K562 (cell line): ENCODE results near the gene ACTR8. TPM values are rescaled to one million over a fixed set of nuclear protein-coding genes. Genes with fewer than 3 reads are reported as not detected.

ENCODE experiments used
- BRD4 ChIP-seq: fragments of 200-600 bp; sonication (generic); IDR thresholded peaks from 2 replicates; pipeline ENCODE4 v1.6.1; 2017; ENCODE audit warnings: inconsistent platforms
- CAMTA2 ChIP-seq: fragments of 250-450 bp; sonication (Bioruptor Pico); conservative IDR thresholded peaks from 2 replicates; pipeline ENCODE4 v1.5.1; 2022
- CUX1 ChIP-seq: fragments of 200-800 bp; sonication (Bioruptor generic); IDR thresholded peaks from 2 replicates; pipeline ENCODE4 v1.6.1; 2016; ENCODE audit warnings: missing genetic modification characterization, missing compliant biosample characterization
- HMGXB4 ChIP-seq: sonication (generic); formaldehyde crosslinking; IDR thresholded peaks from 2 replicates; pipeline ENCODE4 v1.8.1; 2023; ENCODE audit warnings: mild to moderate bottlenecking, missing genetic modification reagents
- ILK ChIP-seq: fragments of 450-650 bp; IDR thresholded peaks from 2 replicates; pipeline ENCODE4 v1.6.1; 2016; ENCODE audit warnings: missing genetic modification characterization, low read depth, mild to moderate bottlenecking, missing compliant biosample characterization, moderate library complexity, borderline replicate concordance
- KLF16 ChIP-seq: IDR thresholded peaks from 2 replicates; pipeline ENCODE4 v1.6.1; 2016; ENCODE audit warnings: antibody characterized with exemption
- NR3C1 ChIP-seq: sonication (generic); formaldehyde crosslinking; IDR thresholded peaks from 2 replicates; pipeline ENCODE4 v1.8.1; 2022; ENCODE audit warnings: missing genetic modification reagents
- SAFB ChIP-seq: fragments of 200-400 bp; formaldehyde crosslinking; IDR thresholded peaks from 2 replicates; pipeline ENCODE4 v1.6.1; 2017; ENCODE audit warnings: low read depth, low read length, borderline replicate concordance
- SIX5 ChIP-seq, 2 experiments: IDR thresholded peaks; 2 replicates each; pipeline ENCODE4 v1.6.1; 2011; ENCODE audit warnings: low read length in 2 of 2, borderline replicate concordance in 1 of 2, low read depth in 1 of 2, mild to moderate bottlenecking in 1 of 2, moderate library complexity in 1 of 2; ENCODE audit not compliant: insufficient read depth in 1 of 2
- ZBTB1 ChIP-seq: sonication (generic); formaldehyde crosslinking; IDR thresholded peaks from 2 replicates; pipeline ENCODE4 v1.8.1; 2023; ENCODE audit warnings: missing genetic modification reagents, low read depth, mild to moderate bottlenecking, borderline replicate concordance
- polyA plus RNA-seq, 8 experiments: library from polyadenylated mRNA; depleted of rRNA in 4 of 8; stranded (reverse) in 5 of 8; unstranded in 3 of 8; fragments of >200 nt; fragmentation: Nextera tagmentation in 2 of 8; fragmentation: Illumina TruSeq in 1 of 8; extraction: Ambion mirVana in 2 of 8; extraction: Trizol in 1 of 8; gene quantifications; 2 replicates each; pipeline versions ENCODE4 v1.2.1 to v1.2.3, GENCODE V29; 2011 to 2014; ENCODE audit warnings: inconsistent platforms in 1 of 8, missing spikeins in 1 of 8
- total RNA-seq, 7 experiments: library from RNA; depleted of rRNA in 6 of 7; stranded (reverse); fragments of >200 nt in 6 of 7; fragmentation: Illumina TruSeq in 2 of 7; extraction: Trizol in 2 of 7; gene quantifications; 2 replicates each; pipeline versions ENCODE4 v1.2.1 to v1.2.3, GENCODE V29; 2011 to 2021; ENCODE audit warnings: low replicate concordance in 1 of 7
- TF ChIP-seq, protein P1 (sequence below), 2 experiments: fragments of 150-350 bp in 1 of 2; IDR thresholded peaks; 2 replicates each; pipeline ENCODE4 v1.6.1; 2012 to 2016; ENCODE audit warnings: low read depth in 2 of 2, low read length in 2 of 2, mild to moderate bottlenecking in 1 of 2, moderate library complexity in 1 of 2
- TF ChIP-seq, protein P2 (sequence below): sonication (generic); formaldehyde crosslinking; IDR thresholded peaks from 2 replicates; pipeline ENCODE4 v1.4.0; 2020; ENCODE audit warnings: mild to moderate bottlenecking, missing genetic modification reagents

Gene ACTR8
- total and polyA plus RNA-seq, 9 of the 15 experiments (the other 6 are each of a cell fraction or from before 2014, with no cell fraction given): 4.8 to 24.2 (median 17.5) TPM

DNA sequence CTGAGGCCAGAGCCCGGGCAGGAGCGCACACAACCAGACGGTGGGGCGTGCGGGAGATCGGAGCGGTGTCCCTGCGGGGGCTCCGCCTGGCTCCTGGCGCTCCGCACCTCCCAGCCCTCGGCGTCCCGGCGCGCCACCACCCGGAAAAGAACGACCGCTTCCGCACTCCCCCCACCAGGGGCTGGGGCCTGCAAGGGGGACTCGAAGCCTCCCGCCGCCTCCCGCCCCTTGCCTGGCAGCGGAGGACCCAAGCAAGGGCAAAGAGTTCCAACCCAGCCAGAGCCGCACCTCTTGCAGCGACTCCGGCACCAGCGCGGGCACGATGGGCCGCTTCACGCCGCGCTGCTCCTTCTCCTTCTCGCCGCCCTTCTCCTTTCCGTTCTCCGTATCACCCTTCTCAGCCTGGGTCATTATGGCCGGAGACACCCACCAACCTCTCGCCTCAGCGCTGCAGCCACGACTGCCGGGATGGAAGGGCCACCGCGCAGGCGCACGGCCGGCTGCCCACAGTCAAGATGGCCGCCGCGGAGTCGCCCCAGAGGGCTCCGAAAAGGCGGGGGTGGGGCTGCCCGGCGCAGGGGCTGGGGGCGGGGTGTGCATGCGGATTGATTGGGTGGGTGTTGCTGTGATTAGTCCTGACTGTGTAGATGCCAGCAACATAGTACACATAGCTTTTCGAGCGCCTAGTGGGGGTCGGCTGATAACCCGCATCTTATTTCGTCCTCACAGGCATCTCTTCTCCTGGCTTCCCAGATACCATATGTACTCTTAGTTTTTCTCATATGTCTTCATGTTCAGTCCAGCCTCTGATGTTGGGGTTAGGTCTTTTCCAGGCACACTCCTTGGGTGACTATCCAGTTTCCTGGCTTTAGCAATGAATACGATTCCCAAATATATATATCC, at the start of gene ACTR8 (continued):
- TF ChIP-seq HMGXB4 (CRISPR knock-in tag) (no peak), NR3C1 (CRISPR knock-in tag) (no peak), KLF16 (no peak), ILK (tag) (no peak), CAMTA2 (CRISPR knock-in tag) (no peak), ZBTB1 (CRISPR knock-in tag) (no peak), SIX5 (IDR thresholded peaks at IDR 0.05; ENCODE audit: borderline replicate concordance in 1 of 2, insufficient read depth in 1 of 2, low read depth in 1 of 2, low read length in 2 of 2) (no peak), BRD4 (no peak), CUX1 (no peak), SAFB (no peak)
- TF ChIP-seq, protein P1, sequence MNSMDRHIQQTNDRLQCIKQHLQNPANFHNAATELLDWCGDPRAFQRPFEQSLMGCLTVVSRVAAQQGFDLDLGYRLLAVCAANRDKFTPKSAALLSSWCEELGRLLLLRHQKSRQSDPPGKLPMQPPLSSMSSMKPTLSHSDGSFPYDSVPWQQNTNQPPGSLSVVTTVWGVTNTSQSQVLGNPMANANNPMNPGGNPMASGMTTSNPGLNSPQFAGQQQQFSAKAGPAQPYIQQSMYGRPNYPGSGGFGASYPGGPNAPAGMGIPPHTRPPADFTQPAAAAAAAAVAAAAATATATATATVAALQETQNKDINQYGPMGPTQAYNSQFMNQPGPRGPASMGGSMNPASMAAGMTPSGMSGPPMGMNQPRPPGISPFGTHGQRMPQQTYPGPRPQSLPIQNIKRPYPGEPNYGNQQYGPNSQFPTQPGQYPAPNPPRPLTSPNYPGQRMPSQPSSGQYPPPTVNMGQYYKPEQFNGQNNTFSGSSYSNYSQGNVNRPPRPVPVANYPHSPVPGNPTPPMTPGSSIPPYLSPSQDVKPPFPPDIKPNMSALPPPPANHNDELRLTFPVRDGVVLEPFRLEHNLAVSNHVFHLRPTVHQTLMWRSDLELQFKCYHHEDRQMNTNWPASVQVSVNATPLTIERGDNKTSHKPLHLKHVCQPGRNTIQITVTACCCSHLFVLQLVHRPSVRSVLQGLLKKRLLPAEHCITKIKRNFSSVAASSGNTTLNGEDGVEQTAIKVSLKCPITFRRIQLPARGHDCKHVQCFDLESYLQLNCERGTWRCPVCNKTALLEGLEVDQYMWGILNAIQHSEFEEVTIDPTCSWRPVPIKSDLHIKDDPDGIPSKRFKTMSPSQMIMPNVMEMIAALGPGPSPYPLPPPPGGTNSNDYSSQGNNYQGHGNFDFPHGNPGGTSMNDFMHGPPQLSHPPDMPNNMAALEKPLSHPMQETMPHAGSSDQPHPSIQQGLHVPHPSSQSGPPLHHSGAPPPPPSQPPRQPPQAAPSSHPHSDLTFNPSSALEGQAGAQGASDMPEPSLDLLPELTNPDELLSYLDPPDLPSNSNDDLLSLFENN (IDR thresholded peaks at IDR 0.05; ENCODE audit: low read depth in 2 of 2, low read length in 2 of 2): no peak
- TF ChIP-seq, protein P2, sequence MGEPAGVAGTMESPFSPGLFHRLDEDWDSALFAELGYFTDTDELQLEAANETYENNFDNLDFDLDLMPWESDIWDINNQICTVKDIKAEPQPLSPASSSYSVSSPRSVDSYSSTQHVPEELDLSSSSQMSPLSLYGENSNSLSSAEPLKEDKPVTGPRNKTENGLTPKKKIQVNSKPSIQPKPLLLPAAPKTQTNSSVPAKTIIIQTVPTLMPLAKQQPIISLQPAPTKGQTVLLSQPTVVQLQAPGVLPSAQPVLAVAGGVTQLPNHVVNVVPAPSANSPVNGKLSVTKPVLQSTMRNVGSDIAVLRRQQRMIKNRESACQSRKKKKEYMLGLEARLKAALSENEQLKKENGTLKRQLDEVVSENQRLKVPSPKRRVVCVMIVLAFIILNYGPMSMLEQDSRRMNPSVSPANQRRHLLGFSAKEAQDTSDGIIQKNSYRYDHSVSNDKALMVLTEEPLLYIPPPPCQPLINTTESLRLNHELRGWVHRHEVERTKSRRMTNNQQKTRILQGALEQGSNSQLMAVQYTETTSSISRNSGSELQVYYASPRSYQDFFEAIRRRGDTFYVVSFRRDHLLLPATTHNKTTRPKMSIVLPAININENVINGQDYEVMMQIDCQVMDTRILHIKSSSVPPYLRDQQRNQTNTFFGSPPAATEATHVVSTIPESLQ (CRISPR knock-in tag): no peak; the same call in 1 of the 2 replicates
